Measurements from ENCODE around the gene HAGH. TPM values are rescaled to one million over a fixed set of nuclear protein-coding genes. Genes with fewer than 3 reads are reported as not detected.

HAGH gene
- total RNA-seq, 1 donor from 2014 or later: 35.9 TPM

DNA sequence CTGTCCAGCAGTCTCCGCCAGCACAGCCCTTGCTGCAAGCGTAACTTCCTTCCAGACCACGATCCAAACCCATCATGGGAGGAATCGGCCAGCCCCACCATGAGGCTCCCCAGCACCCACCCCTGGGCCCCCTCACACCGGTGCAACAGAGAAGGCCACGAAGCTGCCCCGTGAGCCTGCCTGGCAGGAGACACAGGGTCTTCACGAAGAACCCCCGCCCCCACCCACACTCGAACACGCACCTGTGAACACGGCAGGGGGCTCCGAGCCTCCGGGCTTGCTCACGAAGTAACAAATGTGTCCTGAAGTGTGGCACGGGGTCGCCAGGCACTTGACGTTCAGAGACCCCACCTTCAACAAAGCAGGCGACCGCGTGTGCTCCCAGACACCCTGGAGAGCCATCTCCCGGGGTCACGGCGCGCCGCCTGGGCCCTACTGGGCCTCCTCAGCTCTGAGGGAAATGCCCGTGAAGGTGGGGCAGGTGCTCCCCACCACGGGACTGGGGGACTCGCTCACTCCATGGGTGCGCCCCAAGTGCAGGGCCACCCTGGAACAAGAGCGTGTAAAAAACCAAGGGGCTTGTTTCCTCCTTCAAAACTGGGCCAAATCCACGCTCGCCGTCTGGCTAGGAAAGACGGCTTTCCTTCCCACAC, 7.6 kb downstream of the HAGH start:
- Histone ChIP-seq H3K4me3 (ENCODE audit: insufficient read depth, low read depth, low read length) (no peak overlapping the region), H2AFZ (ENCODE audit: low read depth, low read length) (no peak overlapping the region), H3K36me3 (ENCODE audit: insufficient read depth, low read length) (no peaks in the 10 kb centered on the region), H3K9me3 (ENCODE audit: insufficient read depth, low read depth, low read length) (no peaks in the 10 kb centered on the region), H3K27me3 (ENCODE audit: insufficient read depth, low read length) (no peaks in the 10 kb centered on the region), H3K4me2 (ENCODE audit: low read length) (no peak overlapping the region), H3K27ac (ENCODE audit: low read depth, low read length) (no peak overlapping the region), H3K79me2 (ENCODE audit: insufficient read depth, low read length) (no peaks in the 10 kb centered on the region), H3K9ac (ENCODE audit: low read length) (no peak overlapping the region), H3K4me1 (ENCODE audit: insufficient read depth, low read length) (no peaks in the 10 kb centered on the region), H4K20me1 (ENCODE audit: insufficient read depth, low read length) (peaks cover 3% of the 10 kb centered on the region)
- Mint-ChIP-seq H3K4me3 (ENCODE audit: unreplicated experiment) (no peak overlapping the region), H3K27ac (ENCODE audit: unreplicated experiment) (no peak overlapping the region), H3K9me3 (ENCODE audit: unreplicated experiment) (no peaks in the 10 kb centered on the region), H3K4me1 (ENCODE audit: low read depth, unreplicated experiment) (no peaks in the 10 kb centered on the region), H3K36me3 (ENCODE audit: low read depth, unreplicated experiment) (peaks cover 9% of the 10 kb centered on the region), H3K27me3 (ENCODE audit: low read depth, unreplicated experiment) (no peaks in the 10 kb centered on the region)
- TF ChIP-seq, protein P1, sequence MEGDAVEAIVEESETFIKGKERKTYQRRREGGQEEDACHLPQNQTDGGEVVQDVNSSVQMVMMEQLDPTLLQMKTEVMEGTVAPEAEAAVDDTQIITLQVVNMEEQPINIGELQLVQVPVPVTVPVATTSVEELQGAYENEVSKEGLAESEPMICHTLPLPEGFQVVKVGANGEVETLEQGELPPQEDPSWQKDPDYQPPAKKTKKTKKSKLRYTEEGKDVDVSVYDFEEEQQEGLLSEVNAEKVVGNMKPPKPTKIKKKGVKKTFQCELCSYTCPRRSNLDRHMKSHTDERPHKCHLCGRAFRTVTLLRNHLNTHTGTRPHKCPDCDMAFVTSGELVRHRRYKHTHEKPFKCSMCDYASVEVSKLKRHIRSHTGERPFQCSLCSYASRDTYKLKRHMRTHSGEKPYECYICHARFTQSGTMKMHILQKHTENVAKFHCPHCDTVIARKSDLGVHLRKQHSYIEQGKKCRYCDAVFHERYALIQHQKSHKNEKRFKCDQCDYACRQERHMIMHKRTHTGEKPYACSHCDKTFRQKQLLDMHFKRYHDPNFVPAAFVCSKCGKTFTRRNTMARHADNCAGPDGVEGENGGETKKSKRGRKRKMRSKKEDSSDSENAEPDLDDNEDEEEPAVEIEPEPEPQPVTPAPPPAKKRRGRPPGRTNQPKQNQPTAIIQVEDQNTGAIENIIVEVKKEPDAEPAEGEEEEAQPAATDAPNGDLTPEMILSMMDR (IDR thresholded peaks at IDR 0.05; ENCODE audit: insufficient read depth, low read depth, low read length): no peak
- TF ChIP-seq EZH2 (IDR thresholded peaks at IDR 0.05; ENCODE audit: insufficient read depth, low read length): no peak
- no peak for DNase-seq (ENCODE audit: low read depth)
- FAIRE-seq: no peak

DNA sequence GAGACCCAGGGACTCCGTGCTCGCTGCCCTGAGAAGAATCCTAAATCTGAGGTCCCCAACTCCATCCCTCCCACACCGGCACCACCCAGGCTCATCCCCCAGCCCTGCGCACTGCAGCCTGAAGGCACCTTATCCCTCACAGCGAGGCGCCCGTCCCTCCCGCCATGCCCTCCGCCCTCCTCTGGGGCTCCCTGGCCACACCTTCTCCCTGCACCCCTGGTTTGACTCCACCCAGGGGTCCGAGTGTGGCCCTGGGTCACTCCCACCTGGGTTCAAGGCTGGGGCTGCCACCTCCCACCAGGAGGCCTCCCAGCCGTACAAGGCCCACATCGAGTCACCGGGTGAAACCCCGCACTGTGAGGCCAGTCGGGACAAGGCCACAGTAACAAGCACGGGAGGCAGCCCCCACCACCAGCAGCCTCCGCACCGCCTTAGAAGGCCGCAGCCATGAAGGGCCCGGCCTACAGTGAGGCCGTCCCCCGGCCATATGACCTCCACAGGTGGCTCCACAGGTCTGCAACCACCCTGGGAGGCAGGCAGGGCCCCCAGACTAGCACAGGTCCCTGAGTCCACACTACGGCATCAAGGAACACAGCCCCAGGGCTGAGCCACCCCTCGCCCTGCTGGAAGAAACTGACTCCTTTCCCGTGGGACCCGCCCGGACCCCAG, 8.3 kb downstream of the HAGH start:
- no peaks in the 10 kb centered on the region for H3K4me1 Mint-ChIP-seq (ENCODE audit: low read depth, unreplicated experiment)
- no peak overlapping the region for H3K27ac ChIP-seq (ENCODE audit: low read depth, low read length)
- H3K4me2 ChIP-seq (ENCODE audit: low read length): no peak overlapping the region
- no peak overlapping the region for H2AFZ ChIP-seq (ENCODE audit: low read depth, low read length)
- H3K27me3 ChIP-seq (ENCODE audit: insufficient read depth, low read length): no peaks in the 10 kb centered on the region
- H3K9me3 ChIP-seq (ENCODE audit: insufficient read depth, low read depth, low read length): no peaks in the 10 kb centered on the region
- no peak overlapping the region for H3K27ac Mint-ChIP-seq (ENCODE audit: unreplicated experiment)
- no peaks in the 10 kb centered on the region for H3K27me3 Mint-ChIP-seq (ENCODE audit: low read depth, unreplicated experiment)
- no peak overlapping the region for H3K9ac ChIP-seq (ENCODE audit: low read length)
- TF ChIP-seq, protein P1 (IDR thresholded peaks at IDR 0.05; ENCODE audit: insufficient read depth, low read depth, low read length): no peak
- TF ChIP-seq EZH2 (IDR thresholded peaks at IDR 0.05; ENCODE audit: insufficient read depth, low read length): no peak
- FAIRE-seq (no peak), DNase-seq (ENCODE audit: low read depth) (no peak)
- no peaks in the 10 kb centered on the region for H3K4me1 ChIP-seq (ENCODE audit: insufficient read depth, low read length)
- no peaks in the 10 kb centered on the region for H3K9me3 Mint-ChIP-seq (ENCODE audit: unreplicated experiment)
- no peaks in the 10 kb centered on the region for H3K36me3 ChIP-seq (ENCODE audit: insufficient read depth, low read length)
- no peaks in the 10 kb centered on the region for H3K79me2 ChIP-seq (ENCODE audit: insufficient read depth, low read length)
- H3K4me3 ChIP-seq (ENCODE audit: insufficient read depth, low read depth, low read length): no peak overlapping the region
- no peaks in the 10 kb centered on the region for H4K20me1 ChIP-seq (ENCODE audit: insufficient read depth, low read length)
- peaks cover 12% of the 10 kb centered on the region for H3K36me3 Mint-ChIP-seq (ENCODE audit: low read depth, unreplicated experiment)
- H3K4me3 Mint-ChIP-seq (ENCODE audit: unreplicated experiment): no peak overlapping the region

DNA sequence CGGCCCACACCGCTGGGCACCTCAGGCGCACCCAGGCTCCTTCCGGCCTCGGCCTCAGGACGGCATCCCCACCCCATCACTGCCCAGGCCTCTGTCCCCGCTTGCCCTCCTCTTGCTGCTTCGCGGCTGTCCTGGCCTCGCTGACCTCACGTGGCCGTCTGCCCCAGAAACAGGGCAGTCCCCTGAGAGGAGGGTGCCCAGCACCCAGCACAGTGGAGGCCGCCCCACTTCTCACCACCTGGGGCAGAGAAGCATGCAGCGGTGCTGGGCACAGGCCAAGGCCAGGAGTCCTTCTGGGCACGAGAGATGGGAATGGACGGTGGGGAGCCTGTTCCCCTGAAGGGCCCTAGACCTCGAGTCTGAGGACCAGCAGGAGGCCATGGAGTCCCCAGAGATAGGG, 8.9 kb downstream of the HAGH start:
- no peak for TF ChIP-seq EZH2 (IDR thresholded peaks at IDR 0.05; ENCODE audit: insufficient read depth, low read length)
- TF ChIP-seq, protein P1 (IDR thresholded peaks at IDR 0.05; ENCODE audit: insufficient read depth, low read depth, low read length): no peak
- H3K4me1 Mint-ChIP-seq (ENCODE audit: low read depth, unreplicated experiment): no peaks in the 10 kb centered on the region
- Histone ChIP-seq H3K36me3 (ENCODE audit: insufficient read depth, low read length) (no peaks in the 10 kb centered on the region), H3K4me2 (ENCODE audit: low read length) (no peak overlapping the region), H4K20me1 (ENCODE audit: insufficient read depth, low read length) (peaks cover 3% of the 10 kb centered on the region), H3K27ac (ENCODE audit: low read depth, low read length) (no peak overlapping the region), H3K27me3 (ENCODE audit: insufficient read depth, low read length) (no peaks in the 10 kb centered on the region), H3K4me1 (ENCODE audit: insufficient read depth, low read length) (no peaks in the 10 kb centered on the region), H3K79me2 (ENCODE audit: insufficient read depth, low read length) (no peaks in the 10 kb centered on the region), H3K9ac (ENCODE audit: low read length) (no peak overlapping the region), H2AFZ (ENCODE audit: low read depth, low read length) (no peak overlapping the region), H3K4me3 (ENCODE audit: insufficient read depth, low read depth, low read length) (no peak overlapping the region), H3K9me3 (ENCODE audit: insufficient read depth, low read depth, low read length) (no peaks in the 10 kb centered on the region)
- H3K36me3 Mint-ChIP-seq (ENCODE audit: low read depth, unreplicated experiment): peaks cover 13% of the 10 kb centered on the region
- H3K4me3 Mint-ChIP-seq (ENCODE audit: unreplicated experiment): no peak overlapping the region
- H3K27me3 Mint-ChIP-seq (ENCODE audit: low read depth, unreplicated experiment): no peaks in the 10 kb centered on the region
- no peak for DNase-seq (ENCODE audit: low read depth)
- FAIRE-seq: no peak
- H3K27ac Mint-ChIP-seq (ENCODE audit: unreplicated experiment): no peak overlapping the region
- no peaks in the 10 kb centered on the region for H3K9me3 Mint-ChIP-seq (ENCODE audit: unreplicated experiment)
